H1 (cell line): ENCODE results near the gene ALG1.
"Not testable (repeated sequence)": the region's sequence is repeated elsewhere in the genome, so short reads cannot be mapped to it uniquely, and the experiment has no call there.

Experiments used
- BACH1 ChIP-seq: IDR thresholded peaks from 2 replicates; pipeline ENCODE4 v1.6.1; 2012; ENCODE audit warnings: low read length, improper control_type of control experiment
- BRCA1 ChIP-seq: IDR thresholded peaks from 2 replicates; pipeline ENCODE4 v1.6.1; 2012; ENCODE audit warnings: low read depth, low read length, improper control_type of control experiment
- CBX8 ChIP-seq: fragments of 300-800, 300-1000 bp; sonication (generic); IDR thresholded peaks from 2 replicates; pipeline ENCODE4 v1.7.1; 2016; ENCODE audit warnings: low read depth, low read length, borderline replicate concordance
- EP300 ChIP-seq, 2 experiments: IDR thresholded peaks; 1 replicate in 1 of 2; 2 replicates in 1 of 2; pipeline ENCODE4 v1.6.1; 2011 to 2012; ENCODE audit warnings: low read depth in 2 of 2, low read length in 2 of 2, mild to moderate bottlenecking in 2 of 2, borderline replicate concordance in 1 of 2, inconsistent platforms in 1 of 2, moderate library complexity in 1 of 2
- KDM1A ChIP-seq: fragments of 200-600, 300-600 bp; sonication (generic); IDR thresholded peaks from 2 replicates; pipeline ENCODE4 v1.7.1; 2016; ENCODE audit warnings: mild to moderate bottlenecking, low read length, borderline replicate concordance
- POLR2AphosphoS5 ChIP-seq: IDR thresholded peaks from 2 replicates; pipeline ENCODE4 v1.6.1; 2011; ENCODE audit warnings: low read depth, low read length
- RAD21 ChIP-seq, 2 experiments: IDR thresholded peaks in 1 of 2; conservative IDR thresholded peaks in 1 of 2; 2 replicates each; pipeline ENCODE4 v1.6.1; 2011; ENCODE audit warnings: low read depth in 2 of 2, low read length in 2 of 2, improper control_type of control experiment in 1 of 2, inconsistent platforms in 1 of 2, mild to moderate bottlenecking in 1 of 2, moderate library complexity in 1 of 2
- SIRT6 ChIP-seq: IDR thresholded peaks from one replicate; pipeline ENCODE4 v1.7.1; 2012; ENCODE audit warnings: low read length, inconsistent platforms
- TF ChIP-seq, protein P1 (sequence below): IDR thresholded peaks from 2 replicates; pipeline ENCODE4 v1.6.1; 2011; ENCODE audit warnings: low read depth, mild to moderate bottlenecking, low read length; ENCODE audit not compliant: insufficient read depth

DNA sequence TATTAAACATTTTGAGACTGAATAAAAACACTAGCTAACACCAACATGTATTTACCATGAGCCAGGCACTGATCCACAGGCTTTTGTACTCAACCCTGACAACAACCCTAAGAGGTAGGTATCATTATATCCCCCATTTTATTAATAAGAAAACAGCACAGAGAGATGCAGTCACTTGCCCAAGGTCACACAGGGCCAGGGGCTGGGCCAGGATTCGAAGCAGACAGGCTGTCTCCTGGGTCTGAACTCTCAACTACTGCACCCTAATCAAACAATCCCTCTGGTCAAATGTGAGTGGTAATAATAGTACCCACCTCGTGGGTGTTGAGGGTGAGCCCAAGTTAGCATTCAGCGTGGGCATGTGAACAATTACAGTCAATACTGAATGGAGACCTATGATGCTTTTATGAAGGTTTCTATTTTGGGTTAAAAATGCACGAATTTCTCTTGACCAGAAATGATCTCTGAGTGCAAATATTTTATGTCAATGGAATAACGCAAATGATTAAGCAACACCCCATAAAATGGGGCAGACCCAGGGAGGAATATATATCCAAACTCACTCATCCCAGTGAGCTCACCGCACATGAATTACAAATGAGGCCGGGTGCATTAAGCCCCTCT lies 24.9 kb downstream of the ALG1 start:
- not testable (repeated sequence) for TF ChIP-seq EP300 (IDR thresholded peaks at IDR 0.05; ENCODE audit: borderline replicate concordance in 1 of 2, low read depth in 2 of 2, low read length in 2 of 2); BACH1; RAD21 (IDR thresholded peaks at IDR 0.05 in 1 of 2, conservative IDR thresholded peaks at IDR 0.05 in 1 of 2; ENCODE audit: low read depth in 2 of 2, low read length in 2 of 2); CBX8; POLR2AphosphoS5; SIRT6; KDM1A; BRCA1
- TF ChIP-seq, protein P1, sequence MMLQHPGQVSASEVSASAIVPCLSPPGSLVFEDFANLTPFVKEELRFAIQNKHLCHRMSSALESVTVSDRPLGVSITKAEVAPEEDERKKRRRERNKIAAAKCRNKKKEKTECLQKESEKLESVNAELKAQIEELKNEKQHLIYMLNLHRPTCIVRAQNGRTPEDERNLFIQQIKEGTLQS, result not testable (repeated sequence)
